OCI-LY1 (cell line): Measurements from ENCODE around the gene KCNG4.

Experiments used
- EZH2 ChIP-seq: fragments of 200-600 bp; sonication (generic), shearing (Covaris generic); IDR thresholded peaks from 2 replicates; pipeline ENCODE4 v1.8.0; 2017; ENCODE audit warnings: borderline replicate concordance, mixed run types, mild to moderate bottlenecking, antibody characterized with exemption, low read length, moderate library complexity, mixed read lengths
- TF ChIP-seq, protein P1 (sequence below): fragments of 200-600 bp; sonication (generic), shearing (Covaris generic); IDR thresholded peaks from 2 replicates; pipeline ENCODE4 v1.5.1; 2017; ENCODE audit warnings: mild to moderate bottlenecking, antibody characterized with exemption, low read length, moderate library complexity, mixed read lengths

DNA sequence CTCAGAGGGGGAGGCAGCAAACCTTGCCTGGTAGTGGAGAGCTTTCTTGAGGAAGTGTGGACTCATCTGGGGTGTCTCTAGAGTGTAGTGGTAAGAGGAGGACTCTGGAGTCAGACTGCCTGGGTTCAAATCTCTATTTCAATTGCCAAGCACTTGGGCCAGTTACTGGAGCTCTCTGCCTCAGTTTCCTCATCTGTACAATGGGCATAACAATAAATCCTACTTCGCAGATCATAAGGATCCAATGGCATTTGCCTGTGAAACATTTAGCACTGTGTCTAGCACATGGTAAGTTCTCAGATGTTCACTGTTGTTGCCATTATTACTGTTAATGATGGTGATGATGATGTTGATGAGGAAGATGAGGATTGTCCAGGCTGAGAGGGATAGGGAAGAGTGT, 31.2 kb upstream of the KCNG4 start:
- no peak for TF ChIP-seq EZH2
- TF ChIP-seq, protein P1, sequence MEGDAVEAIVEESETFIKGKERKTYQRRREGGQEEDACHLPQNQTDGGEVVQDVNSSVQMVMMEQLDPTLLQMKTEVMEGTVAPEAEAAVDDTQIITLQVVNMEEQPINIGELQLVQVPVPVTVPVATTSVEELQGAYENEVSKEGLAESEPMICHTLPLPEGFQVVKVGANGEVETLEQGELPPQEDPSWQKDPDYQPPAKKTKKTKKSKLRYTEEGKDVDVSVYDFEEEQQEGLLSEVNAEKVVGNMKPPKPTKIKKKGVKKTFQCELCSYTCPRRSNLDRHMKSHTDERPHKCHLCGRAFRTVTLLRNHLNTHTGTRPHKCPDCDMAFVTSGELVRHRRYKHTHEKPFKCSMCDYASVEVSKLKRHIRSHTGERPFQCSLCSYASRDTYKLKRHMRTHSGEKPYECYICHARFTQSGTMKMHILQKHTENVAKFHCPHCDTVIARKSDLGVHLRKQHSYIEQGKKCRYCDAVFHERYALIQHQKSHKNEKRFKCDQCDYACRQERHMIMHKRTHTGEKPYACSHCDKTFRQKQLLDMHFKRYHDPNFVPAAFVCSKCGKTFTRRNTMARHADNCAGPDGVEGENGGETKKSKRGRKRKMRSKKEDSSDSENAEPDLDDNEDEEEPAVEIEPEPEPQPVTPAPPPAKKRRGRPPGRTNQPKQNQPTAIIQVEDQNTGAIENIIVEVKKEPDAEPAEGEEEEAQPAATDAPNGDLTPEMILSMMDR, result no peak
